NB4 (cell line): ENCODE measurements around the gene ADARB2.

Experiments
- DNase-seq: peaks from one replicate; pipeline ENCODE4 v3.0.0; 2010; ENCODE audit warnings: low read depth
- H3K4me3 ChIP-seq: one replicate; pipeline ENCODE4 v1.5.1; 2011; ENCODE audit warnings: mild to moderate bottlenecking, low read depth, low read length, moderate library complexity
- CTCF ChIP-seq: IDR thresholded peaks from one replicate; pipeline ENCODE4 v1.5.1; 2012; ENCODE audit warnings: low read depth, low read length
- MYC ChIP-seq: IDR thresholded peaks from 2 replicates; pipeline ENCODE4 v1.6.1; 2011; ENCODE audit warnings: low read depth, low read length
- POLR2A ChIP-seq: IDR thresholded peaks from 2 replicates; pipeline ENCODE4 v1.6.1; 2011; ENCODE audit warnings: mild to moderate bottlenecking; ENCODE audit not compliant: insufficient read length; ENCODE audit errors: extremely low read depth
- TF ChIP-seq, protein P1 (sequence below): IDR thresholded peaks from 2 replicates; pipeline ENCODE4 v1.6.1; 2011; ENCODE audit warnings: low read depth, low read length

Gene ADARB2

GRCh38 chr10:1557081-1557480, 180.2 kb downstream of the ADARB2 start:
- no peak for DNase-seq
- no peak for TF ChIP-seq POLR2A
- TF ChIP-seq, protein P1, sequence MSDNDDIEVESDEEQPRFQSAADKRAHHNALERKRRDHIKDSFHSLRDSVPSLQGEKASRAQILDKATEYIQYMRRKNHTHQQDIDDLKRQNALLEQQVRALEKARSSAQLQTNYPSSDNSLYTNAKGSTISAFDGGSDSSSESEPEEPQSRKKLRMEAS: no peak
- no peak for TF ChIP-seq MYC
- H3K4me3 ChIP-seq: no peak overlapping the region

DNA sequence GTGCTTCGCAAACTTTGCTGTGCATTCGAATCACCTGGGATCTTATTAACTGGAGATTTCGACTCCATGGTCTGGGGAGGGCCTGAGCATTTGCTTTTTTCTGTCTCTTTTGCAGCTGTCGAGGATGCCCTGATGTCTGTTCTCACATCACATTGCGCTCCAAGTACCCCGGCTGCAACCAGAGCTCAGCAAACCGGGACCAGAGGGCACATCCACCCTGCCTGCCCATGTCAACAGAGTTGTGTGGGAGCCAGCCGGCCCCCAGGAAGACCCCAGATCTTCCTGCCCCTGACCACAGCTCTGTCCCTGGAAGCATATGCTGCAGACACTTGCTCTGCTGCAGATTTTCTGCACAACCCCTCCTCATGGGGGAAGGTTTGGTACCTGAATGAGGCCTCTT, 180.8 kb downstream of the ADARB2 start:
- DNase-seq: no peak
- H3K4me3 ChIP-seq: no peak overlapping the region
- TF ChIP-seq MYC (no peak), POLR2A (no peak), CTCF (no peak)
- TF ChIP-seq, protein P1: no peak

- TF ChIP-seq MYC: no peak
- TF ChIP-seq, protein P1: no peak
- no peak for TF ChIP-seq POLR2A
- DNase-seq: no peak
These were observed 183.4 kb downstream of the ADARB2 start for GRCh38 chr10:1553951-1554350.

GRCh38 chr10:1552881-1553670, 184.2 kb downstream of the ADARB2 start:
- no peak for DNase-seq
- H3K4me3 ChIP-seq: no peak overlapping the region
- no peak for TF ChIP-seq MYC
- TF ChIP-seq, protein P1: no peak
- TF ChIP-seq POLR2A: no peak
- no peak for TF ChIP-seq CTCF

More at GRCh38 chr10:1553951-1554350, 183.4 kb downstream of the ADARB2 start:
- no peak overlapping the region for H3K4me3 ChIP-seq

DNA sequence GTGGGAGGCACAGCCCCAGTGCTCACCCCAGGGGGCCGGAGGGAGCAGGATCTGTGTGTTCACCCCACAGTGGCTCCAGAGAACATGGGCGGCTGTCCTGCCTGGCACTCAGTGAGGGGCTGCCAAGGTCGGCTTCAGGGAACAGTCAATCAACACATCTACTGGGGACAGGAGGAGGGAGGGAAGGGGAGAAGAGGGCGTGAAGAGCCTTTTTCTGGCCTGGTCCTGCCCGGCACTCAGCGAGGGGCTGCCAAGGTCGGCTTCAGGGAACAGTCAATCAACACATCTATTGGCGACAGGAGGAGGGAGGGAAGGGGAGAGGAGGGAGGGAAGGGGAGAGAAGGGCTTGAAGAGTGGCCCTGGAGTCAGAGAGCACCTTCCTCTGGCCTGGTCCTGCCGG, 184.9 kb downstream of the ADARB2 start:
- DNase-seq: no peak
- no peak overlapping the region for H3K4me3 ChIP-seq
- TF ChIP-seq POLR2A (no peak), MYC (no peak), CTCF (no peak)
- TF ChIP-seq, protein P1: no peak

DNA sequence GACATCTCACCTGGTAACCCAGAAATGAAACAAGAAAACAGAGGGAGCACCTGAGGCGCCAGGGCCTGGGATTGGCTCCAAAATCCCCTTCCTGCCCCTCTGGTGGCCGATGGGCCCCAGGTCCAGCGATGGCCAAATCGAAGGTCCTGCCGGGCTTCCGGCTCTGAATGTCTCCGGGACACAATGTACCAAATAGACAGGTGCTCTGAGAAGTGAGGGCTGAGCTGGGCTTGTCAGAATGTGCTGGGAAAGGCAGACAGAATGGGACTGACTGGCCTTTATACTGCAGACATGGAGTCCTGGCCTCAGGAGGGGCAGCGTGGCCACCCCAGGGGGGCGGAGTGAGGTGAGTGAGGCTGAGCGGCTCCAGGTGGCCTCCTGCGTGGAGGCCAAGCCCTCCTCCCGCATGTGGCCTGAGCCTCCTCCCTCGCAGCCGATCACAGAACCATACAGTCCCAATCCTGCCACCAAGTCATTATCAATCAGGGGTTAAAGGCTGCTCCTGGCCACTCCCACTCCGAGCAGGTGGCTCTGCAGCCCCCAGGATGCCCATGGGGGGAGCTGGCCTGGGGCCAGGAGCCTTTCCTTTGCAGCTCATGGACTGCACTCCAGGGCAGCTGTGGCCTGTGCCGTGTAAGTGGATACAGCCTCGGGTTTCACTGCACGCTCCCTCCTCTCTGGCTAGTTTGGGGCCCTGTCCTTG, 185.5 kb downstream of the ADARB2 start:
- TF ChIP-seq CTCF (no peak), POLR2A (no peak)
- DNase-seq: no peak
- no peak overlapping the region for H3K4me3 ChIP-seq
